Measurements from ENCODE around the gene C1orf210.

C1orf210 gene

GRCh38 chr1:43274125-43274803, 11.1 kb downstream of the C1orf210 start:
- no peak overlapping the region for H3K4ac ChIP-seq (ENCODE audit: low read length)
- H3K18ac ChIP-seq (ENCODE audit: low read length): no peak overlapping the region
- peaks cover 0 to 8% of the 10 kb centered on the region in 2 donors for H3K4me1 ChIP-seq (ENCODE audit: control insufficient read depth in 2 of 2, insufficient read depth in 1 of 2, low read depth in 1 of 2, low read length in 2 of 2)
- H3K4me2 ChIP-seq (ENCODE audit: insufficient read depth, low read length, poor library complexity, severe bottlenecking): no peak overlapping the region
- no peak overlapping the region for H3K27ac ChIP-seq (replicated peaks; ENCODE audit: low read length)
- no peaks in the 10 kb centered on the region for H3K36me3 ChIP-seq (replicated peaks in 1 of 2; ENCODE audit: control insufficient read depth in 2 of 2, insufficient read depth in 2 of 2, low read length in 2 of 2)
- H3K4me3 ChIP-seq (ENCODE audit: low read length in 2 of 2): no peak overlapping the region
- peaks cover 0 to 4% of the 10 kb centered on the region in 2 donors for H3K9me3 ChIP-seq (replicated peaks in 1 of 2; ENCODE audit: control insufficient read depth in 2 of 2, insufficient read depth in 1 of 2, low read depth in 1 of 2, low read length in 2 of 2)
- no peak overlapping the region for H2BK15ac ChIP-seq (ENCODE audit: low read length)
- no peak overlapping the region for H4K91ac ChIP-seq (ENCODE audit: low read depth, low read length, poor library complexity)
- no peak overlapping the region for H2BK5ac ChIP-seq (ENCODE audit: low read length)
- no peaks in the 10 kb centered on the region for H3K79me1 ChIP-seq (ENCODE audit: low read depth, low read length)
- H2AFZ ChIP-seq (ENCODE audit: low read length): peak overlapping the region; percentile 73
- H3K27me3 ChIP-seq (ENCODE audit: control insufficient read depth in 3 of 3, insufficient read depth in 3 of 3, low read depth in 1 of 3, low read length in 3 of 3): peaks cover 0 to 25% (median 0%) of the 10 kb centered on the region in 3 experiments
- DNase-seq (ENCODE audit: low spot score): no peak
- H4K8ac ChIP-seq (ENCODE audit: low read depth, low read length): no peak overlapping the region
- no peak overlapping the region for H3K14ac ChIP-seq (ENCODE audit: low read length)
- no peak overlapping the region for H3K23ac ChIP-seq (ENCODE audit: low read depth, low read length, poor library complexity)
- H2BK120ac ChIP-seq (ENCODE audit: low read depth, low read length): no peak overlapping the region
- no CpG with 5 or more reads among the region's 11 CpGs for WGBS, 2 donors (ENCODE audit: extremely low coverage in 2 of 2, insufficient read length in 2 of 2, insufficient replicate concordance in 1 of 2)
- H3K9ac ChIP-seq (ENCODE audit: low read depth, low read length, poor library complexity): no peak overlapping the region
- no peak overlapping the region for H2AK5ac ChIP-seq (ENCODE audit: low read depth, low read length)
- no peak overlapping the region for H2BK12ac ChIP-seq (ENCODE audit: low read length)

- no peak overlapping the region for H3K4me2 ChIP-seq (ENCODE audit: insufficient read depth, low read length, poor library complexity, severe bottlenecking)
Measured at GRCh38 chr1:43273708-43274107, 11.7 kb downstream of the C1orf210 start.

DNA sequence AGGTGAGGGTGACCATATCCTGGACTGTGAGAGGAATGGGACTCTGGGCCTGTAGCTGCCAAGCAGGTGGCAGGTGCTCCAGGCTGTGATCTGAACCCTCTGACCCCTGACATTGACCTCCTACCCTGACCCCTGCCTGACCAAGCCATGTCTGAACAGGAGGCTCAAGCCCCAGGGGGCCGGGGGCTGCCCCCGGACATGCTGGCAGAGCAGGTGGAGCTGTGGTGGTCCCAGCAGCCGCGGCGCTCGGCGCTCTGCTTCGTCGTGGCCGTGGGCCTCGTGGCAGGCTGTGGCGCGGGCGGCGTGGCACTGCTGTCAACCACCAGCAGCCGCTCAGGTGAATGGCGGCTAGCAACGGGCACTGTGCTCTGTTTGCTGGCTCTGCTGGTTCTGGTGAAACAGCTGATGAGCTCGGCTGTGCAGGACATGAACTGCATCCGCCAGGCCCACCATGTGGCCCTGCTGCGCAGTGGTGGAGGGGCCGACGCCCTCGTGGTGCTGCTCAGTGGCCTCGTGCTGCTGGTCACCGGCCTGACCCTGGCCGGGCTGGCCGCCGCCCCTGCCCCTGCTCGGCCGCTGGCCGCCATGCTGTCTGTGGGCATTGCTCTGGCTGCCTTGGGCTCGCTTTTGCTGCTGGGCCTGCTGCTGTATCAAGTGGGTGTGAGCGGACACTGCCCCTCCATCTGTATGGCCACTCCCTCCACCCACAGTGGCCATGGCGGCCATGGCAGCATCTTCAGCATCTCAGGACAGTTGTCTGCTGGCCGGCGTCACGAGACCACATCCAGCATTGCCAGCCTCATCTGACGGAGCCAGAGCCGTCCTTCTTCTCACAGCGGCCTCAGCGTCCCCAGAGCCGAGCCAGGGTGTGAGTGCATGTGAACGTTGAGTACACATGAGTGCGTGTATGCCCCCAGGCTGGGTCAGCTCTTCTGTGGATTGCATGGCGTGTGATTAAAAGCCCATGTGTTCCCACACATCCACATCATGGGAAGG, 12.5 kb downstream of the C1orf210 start:
- Histone ChIP-seq H3K9ac (ENCODE audit: low read depth, low read length, poor library complexity) (no peak overlapping the region), H3K4me1 (ENCODE audit: control insufficient read depth in 2 of 2, insufficient read depth in 1 of 2, low read depth in 1 of 2, low read length in 2 of 2) (peaks cover 0 to 8% of the 10 kb centered on the region in 2 donors), H3K9me3 (replicated peaks in 1 of 2; ENCODE audit: control insufficient read depth in 2 of 2, insufficient read depth in 1 of 2, low read depth in 1 of 2, low read length in 2 of 2) (no peaks in the 10 kb centered on the region), H3K23ac (ENCODE audit: low read depth, low read length, poor library complexity) (peak overlapping the region; percentile 70), H2AK5ac (ENCODE audit: low read depth, low read length) (peak overlapping the region; percentile 60), H4K8ac (ENCODE audit: low read depth, low read length) (no peak overlapping the region), H3K4ac (ENCODE audit: low read length) (no peak overlapping the region), H2BK120ac (ENCODE audit: low read depth, low read length) (no peak overlapping the region), H3K4me3 (ENCODE audit: low read length in 2 of 2) (no peak overlapping the region), H3K79me1 (ENCODE audit: low read depth, low read length) (no peaks in the 10 kb centered on the region), H2BK5ac (ENCODE audit: low read length) (no peak overlapping the region), H3K4me2 (ENCODE audit: insufficient read depth, low read length, poor library complexity, severe bottlenecking) (no peak overlapping the region), H3K36me3 (replicated peaks in 1 of 2; ENCODE audit: control insufficient read depth in 2 of 2, insufficient read depth in 2 of 2, low read length in 2 of 2) (no peaks in the 10 kb centered on the region), H3K18ac (ENCODE audit: low read length) (peak overlapping the region; percentile 42), H2BK15ac (ENCODE audit: low read length) (peak overlapping the region; percentile 44), H2AFZ (ENCODE audit: low read length) (no peak overlapping the region), H4K91ac (ENCODE audit: low read depth, low read length, poor library complexity) (no peak overlapping the region), H3K27ac (replicated peaks; ENCODE audit: low read length) (no peak overlapping the region), H3K27me3 (ENCODE audit: control insufficient read depth in 3 of 3, insufficient read depth in 3 of 3, low read depth in 1 of 3, low read length in 3 of 3) (peaks cover 0 to 30% (median 0%) of the 10 kb centered on the region in 3 experiments), H3K14ac (ENCODE audit: low read length) (no peak overlapping the region), H2BK12ac (ENCODE audit: low read length) (peak overlapping the region; percentile 25)
- no peak for DNase-seq (ENCODE audit: low spot score)
- no CpG with 5 or more reads among the region's 46 CpGs for WGBS, 2 donors (ENCODE audit: extremely low coverage in 2 of 2, insufficient read length in 2 of 2, insufficient replicate concordance in 1 of 2)

More at GRCh38 chr1:43273708-43274107, 11.7 kb downstream of the C1orf210 start:
- WGBS, 2 donors (ENCODE audit: extremely low coverage in 2 of 2, insufficient read length in 2 of 2, insufficient replicate concordance in 1 of 2): no CpG with 5 or more reads among the region's 7 CpGs
- Histone ChIP-seq H4K8ac (ENCODE audit: low read depth, low read length) (no peak overlapping the region), H3K9ac (ENCODE audit: low read depth, low read length, poor library complexity) (no peak overlapping the region), H3K36me3 (replicated peaks in 1 of 2; ENCODE audit: control insufficient read depth in 2 of 2, insufficient read depth in 2 of 2, low read length in 2 of 2) (no peaks in the 10 kb centered on the region), H4K91ac (ENCODE audit: low read depth, low read length, poor library complexity) (no peak overlapping the region), H3K23ac (ENCODE audit: low read depth, low read length, poor library complexity) (no peak overlapping the region), H2BK5ac (ENCODE audit: low read length) (no peak overlapping the region), H3K4me3 (ENCODE audit: low read length in 2 of 2) (no peak overlapping the region), H3K4me1 (ENCODE audit: control insufficient read depth in 2 of 2, insufficient read depth in 1 of 2, low read depth in 1 of 2, low read length in 2 of 2) (peaks cover 0 to 8% of the 10 kb centered on the region in 2 donors), H2AK5ac (ENCODE audit: low read depth, low read length) (no peak overlapping the region), H3K79me1 (ENCODE audit: low read depth, low read length) (no peaks in the 10 kb centered on the region), H2AFZ (ENCODE audit: low read length) (peak overlapping the region; percentile 73), H3K18ac (ENCODE audit: low read length) (no peak overlapping the region), H3K27me3 (ENCODE audit: control insufficient read depth in 3 of 3, insufficient read depth in 3 of 3, low read depth in 1 of 3, low read length in 3 of 3) (peaks cover 0 to 30% (median 0%) of the 10 kb centered on the region in 3 experiments), H2BK12ac (ENCODE audit: low read length) (no peak overlapping the region), H3K9me3 (replicated peaks in 1 of 2; ENCODE audit: control insufficient read depth in 2 of 2, insufficient read depth in 1 of 2, low read depth in 1 of 2, low read length in 2 of 2) (no peaks in the 10 kb centered on the region), H3K14ac (ENCODE audit: low read length) (no peak overlapping the region), H2BK120ac (ENCODE audit: low read depth, low read length) (no peak overlapping the region), H3K27ac (replicated peaks; ENCODE audit: low read length) (no peak overlapping the region), H3K4ac (ENCODE audit: low read length) (no peak overlapping the region), H2BK15ac (ENCODE audit: low read length) (no peak overlapping the region)
- DNase-seq (ENCODE audit: low spot score): no peak

DNA sequence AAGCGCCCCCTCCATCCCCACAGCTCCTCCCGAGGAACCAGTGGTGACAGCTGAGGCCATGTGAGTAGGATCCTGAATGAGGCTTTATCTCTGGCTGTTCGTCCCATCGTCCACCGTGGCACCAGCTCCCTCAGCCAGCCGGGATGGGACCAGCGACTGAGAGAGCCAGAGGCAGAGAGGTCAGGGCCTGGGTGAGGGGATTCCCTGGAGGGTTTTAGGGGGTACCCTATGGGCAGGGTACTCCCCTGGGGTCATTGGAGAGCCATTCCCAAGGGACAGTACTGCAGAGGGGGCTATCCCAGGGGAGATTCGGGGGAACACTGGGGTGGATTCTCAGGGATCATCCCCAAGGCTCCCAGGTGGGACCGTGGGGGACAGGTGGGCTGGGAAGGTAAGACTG, 13.2 kb downstream of the C1orf210 start:
- no peak overlapping the region for H3K4me2 ChIP-seq (ENCODE audit: insufficient read depth, low read length, poor library complexity, severe bottlenecking)
- no peak overlapping the region for H2BK5ac ChIP-seq (ENCODE audit: low read length)
- no peaks in the 10 kb centered on the region for H3K36me3 ChIP-seq (replicated peaks in 1 of 2; ENCODE audit: control insufficient read depth in 2 of 2, insufficient read depth in 2 of 2, low read length in 2 of 2)
- H2BK12ac ChIP-seq (ENCODE audit: low read length): no peak overlapping the region
- H4K91ac ChIP-seq (ENCODE audit: low read depth, low read length, poor library complexity): no peak overlapping the region
- WGBS, 2 donors (ENCODE audit: extremely low coverage in 2 of 2, insufficient read length in 2 of 2, insufficient replicate concordance in 1 of 2): no CpG with 5 or more reads among the region's 9 CpGs
- H3K14ac ChIP-seq (ENCODE audit: low read length): no peak overlapping the region
- H3K4ac ChIP-seq (ENCODE audit: low read length): no peak overlapping the region
- no peak for DNase-seq (ENCODE audit: low spot score)
- no peaks in the 10 kb centered on the region for H3K9me3 ChIP-seq (replicated peaks in 1 of 2; ENCODE audit: control insufficient read depth in 2 of 2, insufficient read depth in 1 of 2, low read depth in 1 of 2, low read length in 2 of 2)
- H2BK120ac ChIP-seq (ENCODE audit: low read depth, low read length): no peak overlapping the region
- peaks cover 0 to 8% of the 10 kb centered on the region in 2 donors for H3K4me1 ChIP-seq (ENCODE audit: control insufficient read depth in 2 of 2, insufficient read depth in 1 of 2, low read depth in 1 of 2, low read length in 2 of 2)
- H3K23ac ChIP-seq (ENCODE audit: low read depth, low read length, poor library complexity): no peak overlapping the region
- no peaks in the 10 kb centered on the region for H3K79me1 ChIP-seq (ENCODE audit: low read depth, low read length)
- peak overlapping the region; percentile 52 for H4K8ac ChIP-seq (ENCODE audit: low read depth, low read length)
- H3K27me3 ChIP-seq (ENCODE audit: control insufficient read depth in 3 of 3, insufficient read depth in 3 of 3, low read depth in 1 of 3, low read length in 3 of 3): peaks cover 0 to 34% (median 0%) of the 10 kb centered on the region in 3 experiments
- H3K9ac ChIP-seq (ENCODE audit: low read depth, low read length, poor library complexity): no peak overlapping the region
- H3K4me3 ChIP-seq (ENCODE audit: low read length in 2 of 2): no peak overlapping the region
- H2AK5ac ChIP-seq (ENCODE audit: low read depth, low read length): no peak overlapping the region
- peak overlapping the region; percentile 50 for H3K18ac ChIP-seq (ENCODE audit: low read length)
- H2AFZ ChIP-seq (ENCODE audit: low read length): no peak overlapping the region
- no peak overlapping the region for H3K27ac ChIP-seq (replicated peaks; ENCODE audit: low read length)
- peak overlapping the region; percentile 44 for H2BK15ac ChIP-seq (ENCODE audit: low read length)
